ENCODE data around the gene LCP2.
"Not testable (repeated sequence)": the region's sequence is repeated elsewhere in the genome, so short reads cannot be mapped to it uniquely, and the experiment has no call there.

The LCP2 gene

GRCh38 chr5:170252109-170252508, 45.5 kb downstream of the LCP2 start:
- no peak overlapping the region for H3K4me3 ChIP-seq (ENCODE audit: low read length)
- no peak for DNase-seq (ENCODE audit: low read depth)
- TF ChIP-seq CTCF (conservative IDR thresholded peaks at IDR 0.05; ENCODE audit: low read length) = no peak

- DNase-seq (ENCODE audit: low read depth) = no peak
- H3K4me3 ChIP-seq (ENCODE audit: low read length) = no peak overlapping the region
- no peak for TF ChIP-seq CTCF (conservative IDR thresholded peaks at IDR 0.05; ENCODE audit: low read length)
Measured at GRCh38 chr5:170251462-170251861, 46.1 kb downstream of the LCP2 start.

- DNase-seq (ENCODE audit: low read depth) = no peak
- no peak for TF ChIP-seq CTCF (conservative IDR thresholded peaks at IDR 0.05; ENCODE audit: low read length)
- no peak overlapping the region for H3K4me3 ChIP-seq (ENCODE audit: low read length)
Measured at GRCh38 chr5:170250810-170251317, 46.7 kb downstream of the LCP2 start.

- no peak for TF ChIP-seq CTCF (conservative IDR thresholded peaks at IDR 0.05; ENCODE audit: low read length)
- no peak for DNase-seq (ENCODE audit: low read depth)
- no peak overlapping the region for H3K4me3 ChIP-seq (ENCODE audit: low read length)
Measured at GRCh38 chr5:170249355-170249754, 48.2 kb downstream of the LCP2 start.

- H3K4me3 ChIP-seq (ENCODE audit: low read length); DNase-seq (ENCODE audit: low read depth): not testable (repeated sequence)
Measured at GRCh38 chr5:170248931-170249227, 48.7 kb downstream of the LCP2 start.

- no peak overlapping the region for H3K4me3 ChIP-seq (ENCODE audit: low read length)
- no peak for TF ChIP-seq CTCF (conservative IDR thresholded peaks at IDR 0.05; ENCODE audit: low read length)
- no peak for DNase-seq (ENCODE audit: low read depth)
Measured at GRCh38 chr5:170248172-170248930, 49.2 kb downstream of the LCP2 start.

GRCh38 chr5:170247363-170247762, 50.2 kb downstream of the LCP2 start:
- H3K4me3 ChIP-seq (ENCODE audit: low read length) = no peak overlapping the region
- no peak for DNase-seq (ENCODE audit: low read depth)
- TF ChIP-seq CTCF (conservative IDR thresholded peaks at IDR 0.05; ENCODE audit: low read length) = no peak
